HL-60/S4 treated with retinoic acid at 250 ng/mL for 4 days and 3 days (cell line): ENCODE measurements around the gene RINT1.
"Not testable (repeated sequence)": the region's sequence is repeated elsewhere in the genome, so short reads cannot be mapped to it uniquely, and the experiment has no call there.

Experiments
- in situ Hi-C: fragments of 300-500 bp; cut with MboI; formaldehyde crosslinking; loops from 2 replicates; pipeline ENCODE4 v1.7.0; 2022; ENCODE audit warnings: low sequenced_read_pairs

The RINT1 gene

GRCh38 chr7:105531792-105532671 lies at the start of gene RINT1:
Gene RINT1, plus strand, starts transcription at chr7:105532201. Its CDS starts 115 bp downstream, at chr7:105532316.
- in situ Hi-C loops: no loop called here

GRCh38 chr7:105487579-105488571 lies 44.1 kb upstream of the RINT1 start:
- in situ Hi-C loops: loop anchor here (25.0 kb wide), 1 partner anchor 351 kb away; no protein-coding TSS in a partner anchor

DNA sequence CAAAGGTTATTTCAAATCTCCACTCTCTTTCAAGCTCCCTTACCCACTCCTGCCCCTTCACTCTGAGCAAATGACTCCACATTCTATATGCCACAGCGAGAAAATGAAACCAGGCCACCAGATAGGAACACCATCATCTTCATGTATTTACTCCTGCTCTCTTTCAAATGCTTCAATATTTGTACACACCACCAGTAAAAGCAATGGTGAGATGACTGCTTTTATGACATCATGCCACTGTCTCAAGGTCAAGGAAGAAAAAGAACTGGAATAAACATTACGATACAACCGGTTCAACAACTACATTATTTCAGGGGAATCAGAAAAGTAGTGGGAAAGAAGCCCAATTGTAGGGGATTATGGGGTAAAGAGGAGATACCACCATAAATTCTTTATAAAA lies 42.6 kb upstream of the RINT1 start:
- in situ Hi-C loops: loop anchor here (25.0 kb wide), 1 partner anchor 352 kb away; no protein-coding TSS in a partner anchor

DNA sequence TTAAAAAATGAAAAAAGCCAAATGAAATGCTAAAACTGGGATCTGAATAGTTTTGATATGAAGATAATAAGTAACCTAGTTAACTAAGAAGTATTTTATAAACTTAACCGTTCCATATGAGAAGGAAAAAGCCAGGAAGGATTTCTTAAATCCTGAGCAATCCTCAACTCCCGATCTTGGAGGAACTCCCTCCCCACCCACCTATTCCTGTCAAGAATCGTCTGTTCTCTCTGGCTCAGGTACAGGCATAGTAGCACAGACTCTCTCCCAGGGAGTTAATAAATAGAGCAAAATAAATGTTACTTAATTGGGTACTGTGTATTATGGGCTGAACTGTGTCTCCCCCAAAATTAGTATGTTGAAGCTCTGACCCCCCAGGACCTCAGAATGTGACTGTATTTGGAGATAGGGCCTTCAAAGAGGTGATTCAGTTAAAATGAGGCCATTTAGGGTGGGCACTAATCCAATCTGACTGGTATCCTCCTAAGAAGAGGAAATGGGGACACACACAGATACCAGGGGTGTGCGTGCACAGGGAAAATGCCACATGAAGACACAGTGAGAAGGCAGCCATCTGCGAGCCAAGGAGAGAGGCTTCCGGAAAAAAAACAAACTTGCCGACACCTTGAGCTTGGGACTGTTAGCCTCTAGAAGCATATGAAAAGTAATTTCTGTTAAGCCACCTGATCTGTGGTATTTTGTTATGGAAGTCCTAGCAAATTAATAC lies 38.6 kb upstream of the RINT1 start:
- in situ Hi-C loops: loop anchor here (25.0 kb wide), 1 partner anchor 356 kb away; no protein-coding TSS in a partner anchor

- in situ Hi-C loops: loop anchor here (25.0 kb wide), 1 partner anchor 357 kb away; no protein-coding TSS in a partner anchor
These were observed 38.1 kb upstream of the RINT1 start for GRCh38 chr7:105493923-105494315.

GRCh38 chr7:105496521-105496920 lies 35.5 kb upstream of the RINT1 start:
- in situ Hi-C loops: loop anchor here (25.0 kb wide), 1 partner anchor 359 kb away; no protein-coding TSS in a partner anchor

- in situ Hi-C loops: loop anchor here (25.0 kb wide), 1 partner anchor 360 kb away; no protein-coding TSS in a partner anchor
These were observed 35.0 kb upstream of the RINT1 start for GRCh38 chr7:105497016-105497415.

GRCh38 chr7:105502173-105502572 lies 29.8 kb upstream of the RINT1 start:
- in situ Hi-C loops: no loop called here

DNA sequence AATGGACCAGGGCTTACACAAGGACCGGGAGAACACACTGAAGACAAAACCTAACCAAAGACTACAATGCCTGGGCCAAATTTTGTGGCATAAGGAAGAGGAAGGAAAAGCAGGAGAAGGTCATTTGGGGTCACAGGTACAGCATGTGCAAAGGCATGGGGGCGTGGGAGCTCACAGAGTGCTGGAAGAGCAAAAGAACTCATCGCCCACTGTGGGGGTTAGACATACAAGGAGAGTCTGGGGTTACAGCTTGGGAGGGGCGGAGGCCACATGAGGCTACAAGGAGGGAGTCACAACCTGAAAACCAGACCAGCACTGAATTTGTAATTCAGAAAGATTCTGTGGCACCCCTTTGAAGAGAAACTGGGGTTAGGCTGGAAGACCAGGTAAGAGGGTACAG lies 19.6 kb upstream of the RINT1 start:
- in situ Hi-C loops: no loop called here

DNA sequence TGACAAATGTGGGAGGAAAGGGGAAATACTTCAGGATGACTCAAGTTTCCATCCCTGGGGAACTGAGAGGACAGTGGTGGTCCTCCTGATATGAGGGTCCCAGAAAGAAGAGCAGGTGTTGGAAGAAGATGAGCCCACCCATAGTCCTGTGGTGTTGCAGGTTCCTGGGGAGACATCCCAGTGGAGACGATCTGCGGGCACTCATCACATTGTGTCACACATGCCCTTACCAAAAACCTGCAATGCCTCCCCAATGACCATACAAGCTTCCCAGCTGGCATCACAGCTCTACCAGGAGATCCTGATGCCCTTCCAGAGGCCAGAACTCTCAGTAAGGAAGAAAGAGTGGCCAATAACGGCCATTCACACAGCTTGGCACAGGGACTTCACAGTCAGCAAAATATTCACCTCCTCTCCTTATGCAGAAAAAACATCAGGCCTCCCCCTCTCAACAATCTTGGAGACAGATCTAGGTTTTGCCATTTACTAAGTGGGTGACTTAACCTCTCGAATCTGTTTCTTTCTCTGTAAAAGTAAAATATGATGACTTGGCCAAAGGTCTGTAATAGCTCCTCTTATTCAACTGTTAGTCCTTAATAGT lies 19.0 kb upstream of the RINT1 start:
- in situ Hi-C loops: no loop called here

DNA sequence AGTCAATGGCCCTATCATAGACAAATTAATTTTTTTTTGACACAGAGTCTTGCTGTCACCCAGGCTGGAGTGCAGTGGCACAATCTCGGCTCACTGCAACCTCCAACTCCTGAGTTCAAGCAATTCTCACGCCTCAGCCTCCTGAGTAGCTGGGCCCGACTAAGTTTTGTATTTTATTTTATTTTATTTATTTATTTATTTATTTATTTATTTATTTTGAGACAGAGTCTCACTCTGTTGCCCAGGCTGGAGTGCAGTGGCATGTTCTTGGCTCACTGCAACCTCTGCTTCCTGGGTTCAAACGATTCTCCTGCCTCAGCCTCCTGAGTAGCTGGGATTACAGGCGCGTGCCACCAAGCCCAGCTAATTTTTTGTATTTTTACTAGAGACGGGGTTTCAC lies 16.4 kb upstream of the RINT1 start:
- in situ Hi-C loops: not testable (repeated sequence)

DNA sequence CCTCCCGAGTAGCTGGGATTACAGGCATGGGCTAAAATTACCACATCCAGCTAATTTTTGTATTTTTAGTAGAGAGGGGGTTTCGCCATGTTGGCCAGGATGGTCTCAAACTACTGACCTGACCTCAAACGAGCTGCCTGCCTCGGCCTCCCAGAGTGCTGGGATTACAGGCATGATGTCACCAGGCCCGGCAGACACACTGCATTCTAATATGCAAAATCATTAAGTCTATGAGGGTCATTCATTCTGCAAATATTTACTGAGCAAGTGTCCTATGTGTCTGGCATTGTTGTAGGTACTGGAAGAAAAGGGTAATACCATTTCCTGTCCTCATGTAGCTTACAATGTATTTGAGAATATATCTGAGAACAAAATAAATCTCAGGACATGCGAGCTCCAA lies 12.6 kb upstream of the RINT1 start:
- in situ Hi-C loops: no loop called here

DNA sequence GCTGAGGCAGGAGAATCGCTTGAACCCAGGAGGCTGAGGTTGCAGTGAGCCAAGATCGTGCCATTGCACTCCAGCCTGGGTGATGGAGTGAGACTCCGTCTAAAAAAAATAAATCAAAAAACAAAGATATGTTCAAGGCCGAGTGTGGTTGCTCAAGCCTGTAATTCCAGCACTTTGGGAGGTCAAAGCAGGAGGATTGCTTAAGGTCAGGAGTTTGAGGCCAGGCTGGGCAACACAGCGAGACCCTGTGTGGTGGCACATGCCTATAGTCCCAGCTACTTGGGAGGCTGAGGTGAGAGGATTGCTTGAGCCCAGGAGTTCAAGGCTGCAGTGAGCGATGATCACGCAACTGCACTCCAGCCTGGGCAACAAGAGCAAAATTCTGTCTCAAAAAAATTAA lies 11.4 kb upstream of the RINT1 start:
- in situ Hi-C loops: not testable (repeated sequence)

DNA sequence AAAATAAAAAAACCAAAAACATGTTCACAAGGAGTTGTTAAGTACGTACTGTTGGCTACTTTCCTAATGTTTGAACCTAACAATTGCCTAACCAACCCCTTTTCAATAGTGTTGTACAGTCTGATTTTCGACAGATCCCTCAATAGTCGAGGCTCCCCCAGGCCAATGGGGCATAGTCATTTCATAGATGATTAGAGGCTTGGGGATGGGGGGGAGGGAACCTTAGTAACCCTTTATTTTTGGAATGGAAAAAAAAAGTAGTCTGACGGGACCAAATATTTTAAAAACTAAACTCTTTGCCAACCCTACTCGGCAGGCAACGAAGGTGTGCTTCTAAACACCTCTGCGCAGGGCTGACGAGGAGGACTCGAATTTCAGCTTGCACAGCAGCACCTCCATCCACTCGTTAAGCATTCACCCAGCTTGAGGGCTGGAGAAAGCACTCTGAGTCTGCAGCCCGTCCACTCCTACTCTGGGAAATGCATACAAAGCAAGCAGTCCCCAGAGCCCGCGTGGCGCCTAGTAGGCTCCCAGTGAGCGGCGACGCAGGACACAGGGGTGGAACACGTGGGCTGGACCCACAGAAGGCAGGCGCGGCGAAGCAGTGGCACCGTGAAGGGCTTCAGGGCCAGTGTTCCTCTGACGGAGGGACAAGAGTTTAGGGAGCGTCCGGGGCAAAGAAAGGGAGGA lies 10.8 kb upstream of the RINT1 start:
- in situ Hi-C loops: no loop called here

DNA sequence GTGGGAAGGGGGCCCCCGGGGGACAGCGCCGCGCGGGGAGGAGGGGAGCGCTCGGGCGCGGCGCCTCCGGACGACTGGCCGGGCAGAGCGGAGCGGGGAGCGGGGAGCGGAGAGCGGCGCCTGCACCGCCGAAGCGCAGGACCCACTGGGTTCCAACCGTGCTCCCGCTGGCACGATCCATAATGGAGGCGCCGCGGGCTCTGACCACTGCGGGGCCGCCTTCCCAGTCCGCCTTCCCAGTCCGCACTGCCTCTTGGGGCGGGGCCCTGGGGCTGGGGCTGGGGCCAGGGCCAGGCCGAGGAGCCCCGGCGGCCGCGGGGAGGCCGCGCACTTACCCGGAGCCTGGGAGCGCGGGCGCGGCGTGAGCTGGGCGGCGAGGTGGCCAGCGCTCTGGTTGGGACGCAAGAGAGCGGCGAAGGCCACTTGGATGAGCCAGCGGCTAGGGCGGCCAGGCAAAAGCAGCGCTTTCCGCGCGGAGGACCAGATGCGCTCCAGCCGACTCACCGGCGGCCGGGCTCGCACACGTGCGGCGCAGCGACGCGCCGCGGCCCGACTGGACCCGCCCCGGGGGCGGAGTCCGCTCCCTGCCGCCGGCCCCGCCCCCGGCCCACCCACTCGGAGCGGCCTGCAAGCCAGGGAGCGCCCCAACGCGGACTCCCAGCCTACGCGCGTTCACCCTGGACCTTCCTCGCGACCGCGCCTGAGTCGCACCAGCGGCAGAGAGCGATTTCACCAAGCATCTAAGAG lies 10.1 kb upstream of the RINT1 start, which contains the start of gene PUS7:
TSS of gene PUS7 (minus strand) at position 555 of the 747 bp plus-strand sequence. CDS start 13,759 bp downstream, outside the sequence.
- in situ Hi-C loops: no loop called here

- in situ Hi-C loops: not testable (repeated sequence)
These were observed 7.6 kb upstream of the RINT1 start for GRCh38 chr7:105524423-105524822.

DNA sequence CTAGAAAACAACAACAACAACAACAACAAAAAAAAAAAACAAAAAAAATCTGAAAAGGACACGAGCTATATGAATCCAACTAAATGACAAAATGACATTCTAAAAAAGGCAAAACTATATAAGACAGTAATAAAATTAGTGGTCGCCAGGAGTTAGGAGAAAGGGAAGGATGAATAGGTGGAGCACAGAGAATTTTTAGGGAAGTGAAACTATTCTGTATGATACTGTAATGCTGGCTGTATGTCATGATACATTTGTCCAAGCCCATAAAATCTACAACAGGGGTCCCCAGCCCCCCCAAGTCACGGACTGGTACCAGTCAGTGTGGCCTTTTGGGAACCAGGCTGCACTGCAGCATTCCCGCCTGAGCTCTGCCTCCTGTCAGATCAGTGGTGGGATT lies 7.2 kb upstream of the RINT1 start:
- in situ Hi-C loops: no loop called here

DNA sequence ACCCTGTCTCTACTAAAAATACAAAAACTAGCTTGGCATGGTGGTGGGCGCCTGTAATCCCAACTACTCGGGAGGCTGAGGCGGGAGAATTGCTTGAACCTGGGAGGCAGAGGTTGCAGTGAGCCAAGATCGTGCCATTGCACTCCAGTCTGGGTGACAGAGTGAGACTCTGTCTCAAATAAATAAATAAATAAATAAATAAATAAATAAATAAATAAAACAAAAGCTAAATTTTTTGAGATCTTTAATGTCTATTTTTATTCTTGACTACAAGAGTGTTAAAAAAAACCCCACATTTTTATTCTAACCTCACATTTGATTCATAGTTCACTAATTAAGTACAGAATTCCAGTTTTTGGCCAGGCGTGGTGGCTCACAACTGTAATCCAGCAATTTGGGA lies 4.3 kb upstream of the RINT1 start:
- in situ Hi-C loops: not testable (repeated sequence)

DNA sequence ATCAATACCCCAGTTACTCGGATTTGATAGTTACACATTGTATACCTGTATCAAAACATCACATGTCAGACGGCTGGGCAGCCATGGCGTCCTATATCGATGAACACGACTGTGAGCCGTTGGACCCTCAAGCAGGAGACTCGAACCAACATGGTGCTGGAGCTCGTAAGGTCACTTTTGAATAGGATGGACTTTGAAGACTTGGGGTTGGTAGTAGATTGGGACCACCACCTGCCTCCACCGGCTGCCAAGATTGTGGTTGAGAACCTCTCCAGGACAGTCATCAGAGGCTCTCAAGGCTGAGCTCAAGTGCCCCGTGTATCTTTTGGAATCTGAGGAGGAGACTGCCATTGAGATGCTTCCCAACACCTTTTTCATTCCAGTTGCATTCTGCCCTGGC lies 1.9 kb upstream of the RINT1 start:
- in situ Hi-C loops: no loop called here
